MV-4-11 (cell line): Measurements from ENCODE around the gene QRSL1.
A peak's percentile ranks its signal among the peaks of the same experiment; 100 is the strongest.
"Not testable (repeated sequence)": the region's sequence is repeated elsewhere in the genome, so short reads cannot be mapped to it uniquely, and the experiment has no call there.

Experiments
- DNase-seq: peaks from one replicate; lab custom pipeline; 2025; lab: John Stamatoyannopoulos, UW

The QRSL1 gene

DNA sequence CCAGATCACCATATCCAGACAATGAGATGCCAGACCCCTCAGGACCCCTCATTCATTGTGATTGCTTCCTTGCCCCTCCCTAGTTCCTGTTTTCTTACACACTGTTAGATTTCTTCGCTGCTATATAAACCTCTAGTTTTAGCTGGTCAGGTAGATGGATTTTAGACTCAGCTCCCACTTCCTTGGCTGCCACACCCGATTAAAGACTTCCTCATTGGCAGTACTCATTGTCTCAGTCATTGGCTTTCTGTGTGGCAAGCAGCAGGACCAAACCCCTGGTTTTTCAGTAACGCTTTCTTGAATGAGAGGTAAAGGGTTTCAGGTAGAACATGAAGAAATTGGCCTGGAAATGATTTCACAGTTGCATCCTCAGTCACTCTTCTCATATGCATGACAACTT lies 47.9 kb downstream of the QRSL1 start:
- peak; percentile 9 for DNase-seq

DNA sequence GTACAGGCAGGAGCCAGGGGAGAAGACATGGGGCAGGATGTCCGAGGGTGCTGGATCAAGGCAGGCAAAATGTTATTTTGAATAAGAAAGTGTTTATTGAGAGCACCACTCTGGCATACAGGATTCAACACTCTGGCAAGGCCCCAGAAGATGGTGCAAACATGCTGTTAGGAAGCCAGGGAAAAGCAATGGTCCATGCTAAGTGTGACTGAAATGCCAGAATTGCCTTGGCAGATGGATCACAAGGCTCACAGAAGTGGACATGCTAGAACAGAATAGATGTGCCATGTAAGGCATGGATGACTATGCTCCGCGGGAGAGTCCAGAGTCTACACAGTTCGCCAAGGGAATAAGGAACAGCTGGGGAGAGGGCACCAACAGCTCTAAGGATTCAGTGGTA lies 54.6 kb downstream of the QRSL1 start:
- DNase-seq: no peak

GRCh38 chr6:106685833-106686232 lies 56.5 kb downstream of the QRSL1 start:
- DNase-seq: no peak

GRCh38 chr6:106688177-106688951 lies 59.0 kb downstream of the QRSL1 start:
- peak; percentile 45 for DNase-seq

GRCh38 chr6:106692112-106692818 lies 62.9 kb downstream of the QRSL1 start:
- DNase-seq: no peak

- no peak for DNase-seq
Observed at GRCh38 chr6:106692819-106693208, 63.4 kb downstream of the QRSL1 start.

- DNase-seq: no peak
Observed at GRCh38 chr6:106693418-106693817, 64.0 kb downstream of the QRSL1 start.

GRCh38 chr6:106694343-106694742 lies 65.0 kb downstream of the QRSL1 start:
- DNase-seq: no peak

DNA sequence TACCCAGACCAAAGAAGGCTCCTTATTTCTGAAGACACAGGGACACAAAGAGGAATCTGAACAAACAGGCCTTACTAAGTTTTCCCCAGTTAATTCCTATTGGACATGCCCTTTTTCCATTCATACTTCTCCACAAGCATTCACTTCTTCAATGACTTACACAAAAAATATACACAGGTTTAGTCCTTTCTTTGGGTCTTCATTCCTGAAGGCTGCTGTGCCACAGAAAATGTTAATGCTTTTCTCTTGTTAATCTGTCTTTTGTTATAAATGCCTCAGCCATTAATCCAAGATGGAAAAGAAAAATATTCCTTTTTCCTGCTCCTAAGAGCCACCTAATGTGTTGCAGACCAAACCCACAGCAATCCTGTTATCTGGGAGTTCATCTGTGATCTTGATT lies 71.2 kb downstream of the QRSL1 start:
- no peak for DNase-seq

GRCh38 chr6:106701201-106701600 lies 71.8 kb downstream of the QRSL1 start:
- DNase-seq: not testable (repeated sequence)

DNA sequence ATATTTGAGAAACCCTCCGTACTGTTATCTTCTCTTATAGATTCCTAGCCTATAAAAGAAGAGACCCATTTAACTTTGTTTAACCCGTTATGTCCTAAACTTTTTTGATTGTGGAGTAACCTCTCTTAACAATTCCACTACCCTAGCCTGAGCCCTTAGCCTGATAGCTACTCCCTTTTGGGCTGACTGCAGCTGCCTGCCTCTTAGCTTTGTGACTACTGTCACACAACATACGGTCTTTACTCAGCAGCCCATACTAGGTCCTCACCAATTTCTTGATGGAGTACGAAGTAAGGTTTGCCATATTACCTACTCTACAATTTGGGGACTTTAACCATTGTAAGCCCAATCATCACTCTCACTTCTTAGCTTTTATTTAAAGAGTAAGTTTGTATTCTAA lies 72.7 kb downstream of the QRSL1 start:
- no peak for DNase-seq

GRCh38 chr6:106702451-106703110 lies 73.2 kb downstream of the QRSL1 start:
- no peak for DNase-seq

GRCh38 chr6:106704327-106704726 lies 74.9 kb downstream of the QRSL1 start:
- DNase-seq: no peak

DNA sequence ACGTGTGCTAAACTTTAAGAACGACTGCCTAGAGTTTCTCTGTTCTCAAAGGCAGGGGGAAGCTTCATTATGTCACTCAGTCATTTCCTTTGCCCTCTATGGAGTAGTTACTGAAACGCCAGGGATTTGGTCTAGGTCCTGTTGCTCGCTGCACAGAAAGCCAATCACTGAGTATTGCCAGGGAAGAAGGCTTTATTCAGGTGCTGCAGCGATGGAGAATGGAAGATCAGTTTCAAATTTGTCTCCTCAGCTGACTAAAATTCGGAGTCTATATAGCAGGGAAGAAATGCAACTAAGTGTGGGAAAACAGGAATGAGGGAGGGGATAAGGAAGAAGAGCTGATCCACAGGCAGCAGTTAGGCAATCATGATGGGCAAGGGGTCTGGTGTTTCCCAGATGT lies 75.8 kb downstream of the QRSL1 start:
- no peak for DNase-seq

- DNase-seq: no peak
Observed at GRCh38 chr6:106710580-106710979, 81.2 kb downstream of the QRSL1 start.

DNA sequence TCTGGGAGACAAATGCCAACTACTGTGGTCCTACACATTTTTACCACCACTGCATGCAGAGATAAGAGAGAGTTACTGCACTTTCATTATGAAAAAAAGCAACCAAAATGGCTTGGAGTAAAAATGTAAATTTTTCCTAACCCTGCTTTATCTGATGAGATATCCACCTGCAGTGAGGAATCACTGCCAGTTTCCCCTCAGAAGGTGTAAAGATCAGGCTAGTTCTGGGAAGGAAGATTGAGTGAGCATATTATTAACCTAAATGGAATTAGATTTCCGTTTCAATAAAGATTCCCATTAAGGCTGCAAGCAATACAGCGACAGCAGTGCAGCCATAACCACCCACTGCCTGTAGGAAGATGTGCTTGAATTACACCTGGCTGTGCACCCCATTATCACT lies 84.9 kb downstream of the QRSL1 start:
- DNase-seq: no peak

GRCh38 chr6:106715922-106716321 lies 86.5 kb downstream of the QRSL1 start:
- no peak for DNase-seq

DNA sequence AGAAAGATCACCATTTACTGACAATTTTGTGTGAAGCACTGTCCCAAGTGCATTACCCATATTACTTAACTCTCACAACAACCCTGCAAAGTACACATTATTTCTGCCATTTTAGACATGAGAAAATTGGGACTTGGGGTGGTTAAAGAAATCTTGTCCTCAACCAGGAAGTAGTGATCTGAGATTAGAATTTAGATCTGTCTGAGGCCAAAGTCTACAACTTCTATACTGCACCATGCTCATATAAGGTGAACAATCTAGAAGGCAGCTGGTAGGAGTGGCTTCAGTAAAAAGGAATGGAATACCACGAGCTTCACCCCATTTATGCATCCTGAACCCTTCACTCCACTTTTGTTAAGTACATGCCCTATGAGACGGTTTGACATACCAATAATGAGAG lies 87.6 kb downstream of the QRSL1 start:
- DNase-seq: no peak
